H9 (cell line): ENCODE results near the gene SETBP1. TPM values are rescaled to one million over a fixed set of nuclear protein-coding genes. Genes with fewer than 3 reads are reported as not detected.

Experiments used
- DNase-seq: peaks from one replicate; pipeline ENCODE4 v3.0.0-alpha.2; 2017
- H2AFZ ChIP-seq: one replicate; pipeline ENCODE4 v1.6.1; 2013; ENCODE audit warnings: mild to moderate bottlenecking, low read length, control low read depth, moderate library complexity
- H2AK5ac ChIP-seq: 2 replicates; pipeline ENCODE4 v1.6.1; 2013; ENCODE audit warnings: low read length, control low read depth, mixed read lengths; ENCODE audit not compliant: insufficient read length
- H2BK120ac ChIP-seq: one replicate; pipeline ENCODE4 v1.6.1; 2013; ENCODE audit warnings: low read depth, mild to moderate bottlenecking, low read length, control low read depth, inconsistent platforms; ENCODE audit not compliant: poor library complexity, severe bottlenecking
- H2BK12ac ChIP-seq: 2 replicates; pipeline ENCODE4 v1.6.1; 2013; ENCODE audit warnings: low read length, control low read depth, mixed read lengths, low read depth; ENCODE audit not compliant: insufficient read length
- H2BK15ac ChIP-seq: 2 replicates; pipeline ENCODE4 v1.6.1; 2013; ENCODE audit warnings: low read depth, low read length, control low read depth
- H2BK20ac ChIP-seq: one replicate; pipeline ENCODE4 v1.6.1; 2013; ENCODE audit warnings: low read depth, mild to moderate bottlenecking, low read length, control low read depth, inconsistent platforms; ENCODE audit not compliant: poor library complexity, severe bottlenecking
- H2BK5ac ChIP-seq: 2 replicates; pipeline ENCODE4 v1.6.1; 2013; ENCODE audit warnings: low read length, control low read depth, mixed read lengths; ENCODE audit not compliant: insufficient read length
- H3K14ac ChIP-seq: 2 replicates; pipeline ENCODE4 v1.6.1; 2013; ENCODE audit warnings: low read length, control low read depth; ENCODE audit not compliant: insufficient read depth
- H3K18ac ChIP-seq: 2 replicates; pipeline ENCODE4 v1.6.1; 2013; ENCODE audit warnings: low read depth, mild to moderate bottlenecking, mixed read lengths, low read length, control low read depth; ENCODE audit not compliant: insufficient read length
- H3K23ac ChIP-seq: 2 replicates; pipeline ENCODE4 v1.6.1; 2013; ENCODE audit warnings: low read length, control low read depth, mixed read lengths, low read depth; ENCODE audit not compliant: insufficient read length
- H3K23me2 ChIP-seq: 2 replicates; pipeline ENCODE4 v1.6.1; 2013; ENCODE audit warnings: low read depth, mild to moderate bottlenecking, mixed read lengths, low read length, control low read depth; ENCODE audit not compliant: insufficient read length, poor library complexity, severe bottlenecking
- H3K27ac ChIP-seq: 2 replicates; pipeline ENCODE4 v1.5.1; 2013; ENCODE audit warnings: low read length, control low read depth, mixed read lengths, low read depth; ENCODE audit not compliant: insufficient read length
- H3K27me3 ChIP-seq: 2 replicates; pipeline ENCODE4 v1.6.1; 2013; ENCODE audit warnings: low read length, control low read depth, inconsistent platforms; ENCODE audit not compliant: insufficient read depth
- H3K4ac ChIP-seq: 2 replicates; pipeline ENCODE4 v1.6.1; 2013; ENCODE audit warnings: low read depth, mild to moderate bottlenecking, control low read depth, inconsistent platforms, low read length, moderate library complexity
- H3K4me1 ChIP-seq: 2 replicates; pipeline ENCODE4 v1.6.1; 2013; ENCODE audit warnings: low read length, control low read depth, inconsistent platforms; ENCODE audit not compliant: insufficient read depth
- H3K4me2 ChIP-seq: 2 replicates; pipeline ENCODE4 v1.6.1; 2013; ENCODE audit warnings: low read length, control low read depth, mixed read lengths; ENCODE audit not compliant: insufficient read length, insufficient read depth
- H3K56ac ChIP-seq: 2 replicates; pipeline ENCODE4 v1.6.1; 2013; ENCODE audit warnings: low read depth, mild to moderate bottlenecking, mixed read lengths, low read length, control low read depth; ENCODE audit not compliant: insufficient read length
- H3K79me1 ChIP-seq: 2 replicates; pipeline ENCODE4 v1.6.1; 2013; ENCODE audit warnings: low read depth, mild to moderate bottlenecking, moderate library complexity, low read length, control low read depth, inconsistent platforms; ENCODE audit not compliant: insufficient read depth, poor library complexity, severe bottlenecking
- H3K79me2 ChIP-seq: 2 replicates; pipeline ENCODE4 v1.6.1; 2013; ENCODE audit warnings: low read length, control low read depth, inconsistent platforms; ENCODE audit not compliant: insufficient read depth
- H3K9ac ChIP-seq: 2 replicates; pipeline ENCODE4 v1.6.1; 2013; ENCODE audit warnings: low read length, control low read depth, mixed read lengths; ENCODE audit not compliant: insufficient read length; ENCODE audit errors: extremely low read depth
- H3K9me3 ChIP-seq: one replicate; pipeline ENCODE4 v1.6.1; 2013; ENCODE audit warnings: low read depth, low read length, inconsistent platforms; ENCODE audit not compliant: control insufficient read depth
- H3T11ph ChIP-seq: one replicate; pipeline ENCODE4 v1.6.1; 2013; ENCODE audit warnings: mild to moderate bottlenecking, low read length, control low read depth, inconsistent platforms
- H4K20me1 ChIP-seq: one replicate; pipeline ENCODE4 v1.6.1; 2013; ENCODE audit not compliant: control insufficient read depth, insufficient read length, insufficient read depth
- H4K5ac ChIP-seq: 2 replicates; pipeline ENCODE4 v1.6.1; 2013; ENCODE audit warnings: low read depth, mild to moderate bottlenecking, mixed read lengths, low read length, control low read depth; ENCODE audit not compliant: insufficient read length
- H4K8ac ChIP-seq: replicated peaks from 2 replicates; pipeline ENCODE4 v1.6.1; 2013; ENCODE audit warnings: low read length, control low read depth, mixed read lengths, low read depth; ENCODE audit not compliant: insufficient read length
- H4K91ac ChIP-seq: 2 replicates; pipeline ENCODE4 v1.6.1; 2013; ENCODE audit warnings: low read depth, mild to moderate bottlenecking, moderate library complexity, mixed read lengths, low read length, control low read depth; ENCODE audit not compliant: insufficient read length
- H3K27ac Mint-ChIP-seq, 3 experiments: 2 replicates in 2 of 3; 3 replicates in 1 of 3; pipeline ENCODE4 v1.8.0; 2020 to 2021; ENCODE audit warnings: mixed read lengths in 3 of 3, mild to moderate bottlenecking in 1 of 3, moderate library complexity in 1 of 3
- H3K27me3 Mint-ChIP-seq: 2 replicates; pipeline ENCODE4 v1.8.0; 2021; ENCODE audit warnings: low read depth, mild to moderate bottlenecking, moderate library complexity, mixed read lengths
- H3K36me3 Mint-ChIP-seq, 3 experiments: 2 replicates in 2 of 3; 3 replicates in 1 of 3; pipeline ENCODE4 v1.8.0; 2020 to 2021; ENCODE audit warnings: low read depth in 3 of 3, mixed read lengths in 3 of 3; ENCODE audit not compliant: insufficient read depth in 1 of 3
- H3K4me1 Mint-ChIP-seq, 2 experiments: 2 replicates each; pipeline ENCODE4 v1.8.0; 2020; ENCODE audit warnings: mixed read lengths in 2 of 2
- H3K4me3 Mint-ChIP-seq, 2 experiments: 2 replicates in 1 of 2; 3 replicates in 1 of 2; pipeline ENCODE4 v1.8.0; 2020 to 2021; ENCODE audit warnings: mild to moderate bottlenecking in 2 of 2, mixed read lengths in 2 of 2, moderate library complexity in 1 of 2
- H3K9me3 Mint-ChIP-seq, 2 experiments: 2 replicates in 1 of 2; 3 replicates in 1 of 2; pipeline ENCODE4 v1.8.0; 2020; ENCODE audit warnings: mild to moderate bottlenecking in 2 of 2, mixed read lengths in 2 of 2, moderate library complexity in 1 of 2
- WGBS: extraction: QIAGEN DNeasy Blood & Tissue Kit; methylation state at CpG from one replicate; pipeline ENCODE4 v1.1.7; 2013; ENCODE audit warnings: missing lambda C conversion rate, low lambda C conversion rate, mixed read lengths; ENCODE audit not compliant: insufficient read length; ENCODE audit errors: extremely low coverage; 5-methylcytosine and 5-hydroxymethylcytosine counted together
- total RNA-seq: library from RNA; stranded (reverse); gene quantifications from 2 replicates; pipeline ENCODE4 v1.2.1, GENCODE V29; 2021
- TF ChIP-seq, protein P1 (sequence below): fragments of 200-600 bp; sonication (generic); conservative IDR thresholded peaks from 3 replicates; pipeline ENCODE4 v1.8.0; 2021; ENCODE audit warnings: antibody characterized with exemption, mild to moderate bottlenecking

SETBP1 gene
- total RNA-seq, 1 experiment from 2014 or later, result 4.6 TPM

DNA sequence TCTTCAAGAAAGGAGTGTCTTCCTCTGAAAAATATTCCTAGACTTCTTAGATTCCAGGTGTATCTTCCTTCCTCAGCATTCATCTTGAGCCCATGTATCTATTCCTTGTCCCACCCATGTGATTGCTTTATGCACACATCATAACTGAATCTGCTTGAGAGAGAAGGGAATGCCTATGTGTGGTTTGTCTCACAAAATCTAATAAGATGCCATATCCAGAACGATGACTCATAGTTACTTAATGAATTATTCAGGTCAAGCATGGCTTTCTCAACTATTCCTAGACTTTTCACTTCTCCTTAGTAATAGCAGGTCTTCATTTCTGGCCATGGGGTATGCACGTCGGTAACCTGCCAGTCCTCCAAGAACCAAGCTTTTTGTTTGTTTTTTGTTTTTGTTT, 121.8 kb downstream of the SETBP1 start:
- Histone ChIP-seq H3K14ac (no peak overlapping the region), H3K4ac (no peak overlapping the region), H3K23ac (no peak overlapping the region), H3K79me2 (no peaks in the 10 kb centered on the region), H3K4me1 (peaks cover 6% of the 10 kb centered on the region; the same call in 1 of the 2 replicates), H3K27ac (no peak overlapping the region), H3T11ph (no peak overlapping the region), H3K4me2 (no peak overlapping the region), H3K56ac (no peak overlapping the region), H4K20me1 (no peaks in the 10 kb centered on the region), H3K9ac (no peak overlapping the region), H3K27me3 (no peaks in the 10 kb centered on the region), H2BK120ac (no peak overlapping the region), H3K9me3 (no peaks in the 10 kb centered on the region), H4K91ac (no peak overlapping the region), H4K5ac (no peak overlapping the region), H3K79me1 (no peaks in the 10 kb centered on the region), H2BK12ac (no peak overlapping the region), H3K23me2 (no peaks in the 10 kb centered on the region), H2BK20ac (no peak overlapping the region), H2AFZ (no peak overlapping the region), H4K8ac (no peak overlapping the region), H2BK15ac (no peak overlapping the region), H3K18ac (no peak overlapping the region), H2AK5ac (no peak overlapping the region), H2BK5ac (no peak overlapping the region)
- TF ChIP-seq, protein P1, sequence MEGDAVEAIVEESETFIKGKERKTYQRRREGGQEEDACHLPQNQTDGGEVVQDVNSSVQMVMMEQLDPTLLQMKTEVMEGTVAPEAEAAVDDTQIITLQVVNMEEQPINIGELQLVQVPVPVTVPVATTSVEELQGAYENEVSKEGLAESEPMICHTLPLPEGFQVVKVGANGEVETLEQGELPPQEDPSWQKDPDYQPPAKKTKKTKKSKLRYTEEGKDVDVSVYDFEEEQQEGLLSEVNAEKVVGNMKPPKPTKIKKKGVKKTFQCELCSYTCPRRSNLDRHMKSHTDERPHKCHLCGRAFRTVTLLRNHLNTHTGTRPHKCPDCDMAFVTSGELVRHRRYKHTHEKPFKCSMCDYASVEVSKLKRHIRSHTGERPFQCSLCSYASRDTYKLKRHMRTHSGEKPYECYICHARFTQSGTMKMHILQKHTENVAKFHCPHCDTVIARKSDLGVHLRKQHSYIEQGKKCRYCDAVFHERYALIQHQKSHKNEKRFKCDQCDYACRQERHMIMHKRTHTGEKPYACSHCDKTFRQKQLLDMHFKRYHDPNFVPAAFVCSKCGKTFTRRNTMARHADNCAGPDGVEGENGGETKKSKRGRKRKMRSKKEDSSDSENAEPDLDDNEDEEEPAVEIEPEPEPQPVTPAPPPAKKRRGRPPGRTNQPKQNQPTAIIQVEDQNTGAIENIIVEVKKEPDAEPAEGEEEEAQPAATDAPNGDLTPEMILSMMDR, result no peak
- H3K4me3 Mint-ChIP-seq, result no peak overlapping the region
- peaks cover 3 to 5% of the 10 kb centered on the region in 2 experiments; a peak in 4 of 5 replicates for H3K9me3 Mint-ChIP-seq
- no peak overlapping the region for H3K27ac Mint-ChIP-seq
- H3K4me1 Mint-ChIP-seq, result peaks cover 22 to 23% of the 10 kb centered on the region in 2 experiments
- H3K27me3 Mint-ChIP-seq, result no peaks in the 10 kb centered on the region; the same call in 1 of the 2 replicates
- H3K36me3 Mint-ChIP-seq, result peaks cover 5 to 12% (median 7%) of the 10 kb centered on the region in 3 experiments
- no CpG with 5 or more reads among the region's 3 CpGs for WGBS
- DNase-seq, result no peak
